ENCODE results near the gene MS4A5. TPM values are rescaled to one million over a fixed set of nuclear protein-coding genes. Genes with fewer than 3 reads are reported as not detected.

MS4A5 gene
- polyA plus RNA-seq, 1 donor from 2014 or later, result not detected

- Histone ChIP-seq H3K27me3 (ENCODE audit: insufficient read depth, low read depth, low read length) (no peaks in the 10 kb centered on the region), H2AFZ (ENCODE audit: low read depth, low read length) (no peak overlapping the region), H4K20me1 (ENCODE audit: insufficient read depth) (no peaks in the 10 kb centered on the region), H3K9me2 (ENCODE audit: insufficient read depth, low read length) (no peaks in the 10 kb centered on the region), H3K27ac (ENCODE audit: low read length) (no peak overlapping the region), H3K9ac (ENCODE audit: low read length) (no peak overlapping the region), H3K4me2 (ENCODE audit: low read length) (no peak overlapping the region), H3K4me3 (ENCODE audit: low read length) (no peak overlapping the region), H3K79me2 (replicated peaks; ENCODE audit: insufficient read depth, low read length) (no peaks in the 10 kb centered on the region), H3K36me3 (ENCODE audit: insufficient read depth, low read length) (no peaks in the 10 kb centered on the region), H3K9me3 (ENCODE audit: low read length) (no peaks in the 10 kb centered on the region), H3F3A (ENCODE audit: insufficient read depth, low read length, poor library complexity, severe bottlenecking) (no peaks in the 10 kb centered on the region)
- TF ChIP-seq SMC3 (conservative IDR thresholded peaks at IDR 0.05; ENCODE audit: poor library complexity) (no peak), EP300 (conservative IDR thresholded peaks at IDR 0.05; ENCODE audit: poor library complexity, severe bottlenecking) (no peak), MXI1 (conservative IDR thresholded peaks at IDR 0.05; ENCODE audit: poor library complexity, severe bottlenecking) (no peak), POLR2AphosphoS5 (IDR thresholded peaks at IDR 0.05) (no peak), RAD21 (conservative IDR thresholded peaks at IDR 0.05) (no peak), CTCF (IDR thresholded peaks at IDR 0.05; ENCODE audit: poor library complexity, severe bottlenecking) (no peak), EZH2 (IDR thresholded peaks at IDR 0.05; ENCODE audit: borderline replicate concordance, insufficient read depth, low read length, poor library complexity, severe bottlenecking) (no peak), TAF1 (IDR thresholded peaks at IDR 0.05; ENCODE audit: low read depth) (no peak), REST (IDR thresholded peaks at IDR 0.05; ENCODE audit: borderline replicate concordance) (no peak)
These were observed 4.0 kb downstream of the MS4A5 start for GRCh38 chr11:60433401-60433800.

GRCh38 chr11:60447070-60447469 lies 17.7 kb downstream of the MS4A5 start:
- Histone ChIP-seq H3K79me2 (replicated peaks; ENCODE audit: insufficient read depth, low read length) (no peaks in the 10 kb centered on the region), H3K9ac (ENCODE audit: low read length) (no peak overlapping the region), H3K9me3 (ENCODE audit: low read length) (no peaks in the 10 kb centered on the region), H3K27ac (ENCODE audit: low read length) (no peak overlapping the region), H3K9me2 (ENCODE audit: insufficient read depth, low read length) (no peaks in the 10 kb centered on the region), H3K27me3 (ENCODE audit: insufficient read depth, low read depth, low read length) (no peaks in the 10 kb centered on the region), H3F3A (ENCODE audit: insufficient read depth, low read length, poor library complexity, severe bottlenecking) (no peaks in the 10 kb centered on the region), H4K20me1 (ENCODE audit: insufficient read depth) (no peaks in the 10 kb centered on the region), H3K36me3 (ENCODE audit: insufficient read depth, low read length) (no peaks in the 10 kb centered on the region), H3K4me3 (ENCODE audit: low read length) (no peak overlapping the region), H2AFZ (ENCODE audit: low read depth, low read length) (no peak overlapping the region), H3K4me2 (ENCODE audit: low read length) (no peak overlapping the region)
- TF ChIP-seq CTCF (IDR thresholded peaks at IDR 0.05; ENCODE audit: poor library complexity, severe bottlenecking), result no peak
- no peak for TF ChIP-seq EZH2 (IDR thresholded peaks at IDR 0.05; ENCODE audit: borderline replicate concordance, insufficient read depth, low read length, poor library complexity, severe bottlenecking)
- no peak for TF ChIP-seq MXI1 (conservative IDR thresholded peaks at IDR 0.05; ENCODE audit: poor library complexity, severe bottlenecking)
- no peak for TF ChIP-seq TAF1 (IDR thresholded peaks at IDR 0.05; ENCODE audit: low read depth)
- TF ChIP-seq RAD21 (conservative IDR thresholded peaks at IDR 0.05), result no peak
- no peak for TF ChIP-seq SMC3 (conservative IDR thresholded peaks at IDR 0.05; ENCODE audit: poor library complexity)
- TF ChIP-seq EP300 (conservative IDR thresholded peaks at IDR 0.05; ENCODE audit: poor library complexity, severe bottlenecking), result no peak
- TF ChIP-seq REST (IDR thresholded peaks at IDR 0.05; ENCODE audit: borderline replicate concordance), result no peak
